Kidney capillary endothelial cell (primary cell): Measurements from ENCODE around the gene PSAT1.
"Not testable (repeated sequence)": the region's sequence is repeated elsewhere in the genome, so short reads cannot be mapped to it uniquely, and the experiment has no call there.

Experiments used
- DNase-seq: peaks from one replicate; pipeline ENCODE4 v3.0.0-alpha.2; 2018; ENCODE audit warnings: low spot score

PSAT1 gene

GRCh38 chr9:78296893-78297671 is at the start of gene PSAT1:
PSAT1 (plus strand) TSS chr9:78297125; CDS start chr9:78297211, 86 bp downstream.
- peak; percentile 85 for DNase-seq

- DNase-seq, result no peak
These were observed 48.3 kb upstream of the PSAT1 start for GRCh38 chr9:78248635-78249034.

GRCh38 chr9:78249542-78249941 is 47.4 kb upstream of the PSAT1 start:
- no peak for DNase-seq

- DNase-seq, result no peak
These were observed 44.3 kb upstream of the PSAT1 start for GRCh38 chr9:78252616-78253015.

- no peak for DNase-seq
These were observed 43.6 kb upstream of the PSAT1 start for GRCh38 chr9:78253285-78253684.

- DNase-seq, result peak; percentile 36
These were observed 35.4 kb upstream of the PSAT1 start for GRCh38 chr9:78261403-78262001.

GRCh38 chr9:78262655-78263054 is 34.3 kb upstream of the PSAT1 start:
- DNase-seq, result no peak

GRCh38 chr9:78267889-78268288 is 29.0 kb upstream of the PSAT1 start:
- no peak for DNase-seq

GRCh38 chr9:78269784-78270183 is 27.1 kb upstream of the PSAT1 start:
- DNase-seq, result no peak

- no peak for DNase-seq
These were observed 24.6 kb upstream of the PSAT1 start for GRCh38 chr9:78272307-78272706.

GRCh38 chr9:78273761-78274160 is 23.2 kb upstream of the PSAT1 start:
- DNase-seq, result no peak

- DNase-seq, result no peak
These were observed 18.6 kb upstream of the PSAT1 start for GRCh38 chr9:78278177-78278777.

- no peak for DNase-seq
These were observed 18.1 kb upstream of the PSAT1 start for GRCh38 chr9:78278801-78279200.

GRCh38 chr9:78280982-78281668 is 15.8 kb upstream of the PSAT1 start:
- DNase-seq, result no peak

GRCh38 chr9:78284181-78284580 is 12.7 kb upstream of the PSAT1 start:
- DNase-seq, result not testable (repeated sequence)

GRCh38 chr9:78286125-78286524 is 10.8 kb upstream of the PSAT1 start:
- no peak for DNase-seq

- no peak for DNase-seq
These were observed 10.0 kb upstream of the PSAT1 start for GRCh38 chr9:78286946-78287388.

- no peak for DNase-seq
These were observed 8.6 kb upstream of the PSAT1 start for GRCh38 chr9:78288214-78288892.

- no peak for DNase-seq
These were observed 7.5 kb upstream of the PSAT1 start for GRCh38 chr9:78289474-78289873.

GRCh38 chr9:78291240-78291925 is 5.5 kb upstream of the PSAT1 start:
- no peak for DNase-seq

- no peak for DNase-seq
These were observed 4.9 kb upstream of the PSAT1 start for GRCh38 chr9:78292026-78292425.
